ENCODE results near the gene EAF2. TPM values are rescaled to one million over a fixed set of nuclear protein-coding genes. Genes with fewer than 3 reads are reported as not detected.
A peak's percentile ranks its signal among the peaks of the same experiment; 100 is the strongest.

Gene EAF2
- total RNA-seq, 1 experiment from 2014 or later = 2.7 TPM

- peak; percentile 33 for TF ChIP-seq CTCF (IDR thresholded peaks at IDR 0.05; ENCODE audit: unreplicated experiment)
- H3K9me3 Mint-ChIP-seq (ENCODE audit: unreplicated experiment) = no peaks in the 10 kb centered on the region
- no peaks in the 10 kb centered on the region for H3K4me1 Mint-ChIP-seq (ENCODE audit: insufficient read depth, unreplicated experiment)
- no peaks in the 10 kb centered on the region for H3K27me3 Mint-ChIP-seq (ENCODE audit: insufficient read depth, unreplicated experiment)
- ChIA-PET CTCF (interaction anchor here (0.9 to 1.3 kb wide), 4 partner anchors 10 to 112 kb away, joined by 3 to 4 read pairs (median 3); partner anchors contain the start of gene SLC15A2), POLR2A (interaction anchor here (0.5 to 1.1 kb wide), 3 partner anchors 11 to 1283 kb away, joined by 3 read pairs; partner anchors contain the start of gene SLC15A2)
- no peak overlapping the region for H3K4me3 Mint-ChIP-seq (ENCODE audit: unreplicated experiment)
- DNase-seq (ENCODE audit: unreplicated experiment) = peak; percentile 54
- intact Hi-C loops (cut with micrococcal nuclease) = no loop called here
- no peaks in the 10 kb centered on the region for H3K36me3 Mint-ChIP-seq (ENCODE audit: insufficient read depth, unreplicated experiment)
- no TSS peak for BruUV-seq (replicated peaks)
- no peak overlapping the region for H3K27ac Mint-ChIP-seq (ENCODE audit: low read depth, unreplicated experiment)
Observed at GRCh38 chr3:121883507-121883906, 48.5 kb downstream of the EAF2 start.

- intact Hi-C loops (cut with micrococcal nuclease) = no loop called here
- DNase-seq (ENCODE audit: unreplicated experiment) = no peak
- Mint-ChIP-seq H3K27me3 (ENCODE audit: insufficient read depth, unreplicated experiment) (no peaks in the 10 kb centered on the region), H3K4me1 (ENCODE audit: insufficient read depth, unreplicated experiment) (no peaks in the 10 kb centered on the region), H3K36me3 (ENCODE audit: insufficient read depth, unreplicated experiment) (no peaks in the 10 kb centered on the region), H3K9me3 (ENCODE audit: unreplicated experiment) (no peaks in the 10 kb centered on the region), H3K4me3 (ENCODE audit: unreplicated experiment) (no peak overlapping the region), H3K27ac (ENCODE audit: low read depth, unreplicated experiment) (no peak overlapping the region)
- no peak for TF ChIP-seq CTCF (IDR thresholded peaks at IDR 0.05; ENCODE audit: unreplicated experiment)
- CTCF ChIA-PET = no interaction called here
- BruUV-seq (replicated peaks) = no TSS peak
- POLR2A ChIA-PET = interaction anchor here (0.6 kb wide), 1 partner anchor 180 kb away, joined by 4 read pairs; no protein-coding TSS in a partner anchor
Observed at GRCh38 chr3:121885386-121885785, 50.4 kb downstream of the EAF2 start.

GRCh38 chr3:121894301-121894990, 59.4 kb downstream of the EAF2 start, which contains the start of gene SLC15A2:
TSS of gene SLC15A2 (plus strand) at chr3:121894401. CDS start at chr3:121894477, 76 bp downstream.
- no TSS peak for BruUV-seq (replicated peaks)
- CTCF ChIA-PET = interaction anchor here (0.7 to 1.5 kb wide), 3 partner anchors 12 to 208 kb away, joined by 3 to 6 read pairs (median 3); no protein-coding TSS in a partner anchor
- Mint-ChIP-seq H3K4me3 (ENCODE audit: unreplicated experiment) (no peak within 1 kb of the TSS), H3K36me3 (ENCODE audit: insufficient read depth, unreplicated experiment) (no peaks in the 10 kb centered on the region), H3K27ac (ENCODE audit: low read depth, unreplicated experiment) (no peak within 1 kb of the TSS), H3K27me3 (ENCODE audit: insufficient read depth, unreplicated experiment) (no peaks in the 10 kb centered on the region), H3K4me1 (ENCODE audit: insufficient read depth, unreplicated experiment) (no peaks in the 10 kb centered on the region), H3K9me3 (ENCODE audit: unreplicated experiment) (no peaks in the 10 kb centered on the region)
- no peak for DNase-seq (ENCODE audit: unreplicated experiment)
- intact Hi-C loops (cut with micrococcal nuclease) = no loop called here
- TF ChIP-seq CTCF (IDR thresholded peaks at IDR 0.05; ENCODE audit: unreplicated experiment) = no peak
- POLR2A ChIA-PET = interaction anchor here (0.7 to 1.1 kb wide), 2 partner anchors 12 to 80 kb away, joined by 3 to 4 read pairs; no protein-coding TSS in a partner anchor

- H3K27ac Mint-ChIP-seq (ENCODE audit: low read depth, unreplicated experiment) = no peak overlapping the region
- H3K36me3 Mint-ChIP-seq (ENCODE audit: insufficient read depth, unreplicated experiment) = no peaks in the 10 kb centered on the region
- BruUV-seq (replicated peaks) = no TSS peak
- H3K4me1 Mint-ChIP-seq (ENCODE audit: insufficient read depth, unreplicated experiment) = no peaks in the 10 kb centered on the region
- H3K4me3 Mint-ChIP-seq (ENCODE audit: unreplicated experiment) = no peak overlapping the region
- DNase-seq (ENCODE audit: unreplicated experiment) = peak; percentile 44
- intact Hi-C loops (cut with micrococcal nuclease) = no loop called here
- H3K27me3 Mint-ChIP-seq (ENCODE audit: insufficient read depth, unreplicated experiment) = no peaks in the 10 kb centered on the region
- TF ChIP-seq CTCF (IDR thresholded peaks at IDR 0.05; ENCODE audit: unreplicated experiment) = no peak
- no peaks in the 10 kb centered on the region for H3K9me3 Mint-ChIP-seq (ENCODE audit: unreplicated experiment)
- ChIA-PET POLR2A (interaction anchor here (1.1 kb wide), 1 partner anchor 79 kb away, joined by 4 read pairs; no protein-coding TSS in a partner anchor), CTCF (interaction anchor here (0.6 to 1.5 kb wide), 4 partner anchors 11 to 35 kb away, joined by 3 read pairs; no protein-coding TSS in a partner anchor)
Observed at GRCh38 chr3:121895121-121895520, 60.1 kb downstream of the EAF2 start.
